Measurements from ENCODE around the gene TAF6.
"Not testable (repeated sequence)": the region's sequence is repeated elsewhere in the genome, so short reads cannot be mapped to it uniquely, and the experiment has no call there.

The TAF6 gene

DNA sequence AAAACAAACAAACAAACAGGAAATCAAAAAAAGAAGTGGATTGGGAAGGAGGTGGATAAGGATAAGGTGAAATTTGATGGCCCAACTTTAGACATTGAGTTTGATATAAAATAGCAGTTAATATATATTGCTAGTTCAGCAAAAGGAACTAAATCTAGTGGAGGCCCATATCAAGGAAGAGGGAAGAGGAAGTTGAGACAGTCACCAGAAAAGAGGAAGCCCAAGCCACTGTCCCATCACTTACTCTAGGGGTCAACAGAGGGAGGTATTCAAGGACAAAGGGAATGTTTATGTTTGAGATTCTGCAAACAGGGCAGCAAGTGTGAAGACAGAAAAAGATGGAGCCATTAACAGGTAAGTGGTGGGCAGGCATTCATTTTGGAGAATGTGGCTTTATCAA is 33.2 kb upstream of the TAF6 start:
- no peak for DNase-seq

DNA sequence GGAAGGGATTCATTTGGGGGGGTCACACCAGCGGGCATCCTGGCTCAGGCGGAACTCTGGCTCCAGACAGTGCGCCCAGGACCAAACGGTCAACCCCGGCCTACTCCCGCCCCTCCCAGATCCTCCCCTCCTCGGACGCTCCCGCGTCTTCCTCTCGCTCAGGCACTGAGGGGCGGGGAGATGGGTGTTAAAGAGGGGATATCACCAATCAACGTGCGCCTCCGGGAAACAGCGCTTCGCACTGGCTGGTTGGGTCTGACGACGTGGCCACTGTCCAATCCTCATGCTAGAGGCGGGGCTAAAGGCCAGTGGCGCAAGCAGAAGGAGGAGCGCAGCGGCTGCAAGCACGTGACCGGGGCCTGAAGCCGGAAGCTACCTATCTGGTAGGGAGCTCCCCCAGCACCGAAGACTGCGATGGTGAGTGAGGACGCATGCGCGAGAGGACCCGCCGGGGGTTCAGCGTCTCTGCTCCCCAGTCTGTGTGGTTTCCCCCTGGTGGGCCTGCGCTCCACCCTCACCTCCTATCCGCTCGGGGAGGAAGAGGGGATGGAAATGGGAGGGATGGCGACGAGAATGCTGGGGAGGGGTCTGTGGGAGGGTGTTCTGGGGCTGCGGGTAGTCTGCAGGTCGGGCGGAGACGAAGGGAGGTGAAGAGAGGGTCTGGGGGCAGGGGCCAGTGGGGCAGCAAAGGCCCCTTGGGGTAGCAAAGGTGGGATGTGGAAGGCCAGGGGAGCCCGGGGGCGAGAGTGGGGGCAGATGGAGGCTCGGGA is 29.6 kb upstream of the TAF6 start, which contains the start of gene LAMTOR4:
Gene LAMTOR4, plus strand, starts transcription at position 360 of the 770 bp plus-strand sequence. Its CDS starts 55 bp downstream, at position 415.
- DNase-seq = peak; percentile 98

DNA sequence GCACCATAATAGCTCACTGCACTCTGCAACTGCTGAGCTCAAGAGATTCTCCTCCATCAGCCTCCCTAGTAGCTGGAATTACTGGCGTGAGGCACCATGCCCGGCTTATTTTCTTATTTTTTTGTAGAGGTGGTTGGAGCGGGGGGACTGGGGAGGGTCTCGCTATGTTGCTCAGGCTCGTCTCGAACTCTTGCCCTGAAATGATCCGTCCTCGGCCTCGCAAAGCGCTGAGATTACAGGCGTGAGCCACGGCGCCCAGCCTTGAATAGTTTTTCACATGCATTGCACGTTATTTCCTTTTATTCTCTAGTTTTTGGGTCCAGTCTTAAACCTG is 29.0 kb upstream of the TAF6 start:
- no peak for DNase-seq

GRCh38 chr7:100147278-100147677 is 28.1 kb upstream of the TAF6 start:
- DNase-seq = no peak

GRCh38 chr7:100146350-100146749 is 27.2 kb upstream of the TAF6 start:
- DNase-seq = not testable (repeated sequence)

- no peak for DNase-seq
Measured at GRCh38 chr7:100142461-100142860, 23.3 kb upstream of the TAF6 start.

- no peak for DNase-seq
Measured at GRCh38 chr7:100141555-100141949, 22.4 kb upstream of the TAF6 start.

DNA sequence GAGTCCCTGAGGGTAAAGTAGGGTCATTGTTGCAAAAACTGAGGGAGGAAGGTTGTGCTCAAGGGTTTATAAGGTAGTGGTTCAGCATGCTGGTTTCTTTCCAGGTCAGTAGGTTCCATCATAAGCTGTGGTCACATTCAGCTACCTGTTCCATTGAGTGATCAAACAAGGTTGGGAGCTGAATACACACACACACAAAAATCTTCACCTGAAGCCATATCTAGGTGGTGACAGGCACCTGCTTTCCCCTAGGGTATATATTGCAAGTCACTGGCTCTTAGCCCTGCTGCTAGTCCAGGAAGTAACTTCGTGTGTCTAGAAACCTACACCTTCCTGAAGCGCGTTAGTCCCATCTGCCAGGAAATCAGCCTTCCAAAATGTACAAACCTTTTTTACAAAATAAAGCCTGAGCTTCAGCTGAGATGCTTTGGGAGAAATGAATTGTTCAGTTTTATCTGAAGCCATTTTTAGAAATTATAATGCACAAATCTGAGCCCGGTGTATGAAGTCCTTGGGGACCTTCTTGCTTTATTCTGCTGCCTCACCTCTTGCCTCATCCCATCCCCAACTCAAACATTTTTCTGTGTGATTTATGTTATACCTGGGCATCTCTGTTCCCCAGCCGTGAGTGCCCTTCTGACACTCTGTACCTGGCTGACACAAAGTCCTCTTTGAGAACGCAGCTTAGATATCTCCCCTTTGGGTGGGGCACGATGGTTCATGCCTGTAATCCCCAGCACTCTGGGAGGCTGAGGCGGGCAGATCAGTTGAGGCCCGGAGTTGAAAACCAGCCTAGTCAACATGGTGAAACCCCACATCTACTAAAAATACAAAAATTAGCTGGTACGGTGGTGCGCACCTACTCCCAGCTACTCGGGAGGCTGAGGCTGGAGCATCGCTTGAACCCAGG is 18.9 kb upstream of the TAF6 start:
- DNase-seq = no peak

GRCh38 chr7:100132697-100133151 is 13.6 kb upstream of the TAF6 start:
- DNase-seq = peak; percentile 69

GRCh38 chr7:100132126-100132525 is 13.0 kb upstream of the TAF6 start:
- DNase-seq = no peak

DNA sequence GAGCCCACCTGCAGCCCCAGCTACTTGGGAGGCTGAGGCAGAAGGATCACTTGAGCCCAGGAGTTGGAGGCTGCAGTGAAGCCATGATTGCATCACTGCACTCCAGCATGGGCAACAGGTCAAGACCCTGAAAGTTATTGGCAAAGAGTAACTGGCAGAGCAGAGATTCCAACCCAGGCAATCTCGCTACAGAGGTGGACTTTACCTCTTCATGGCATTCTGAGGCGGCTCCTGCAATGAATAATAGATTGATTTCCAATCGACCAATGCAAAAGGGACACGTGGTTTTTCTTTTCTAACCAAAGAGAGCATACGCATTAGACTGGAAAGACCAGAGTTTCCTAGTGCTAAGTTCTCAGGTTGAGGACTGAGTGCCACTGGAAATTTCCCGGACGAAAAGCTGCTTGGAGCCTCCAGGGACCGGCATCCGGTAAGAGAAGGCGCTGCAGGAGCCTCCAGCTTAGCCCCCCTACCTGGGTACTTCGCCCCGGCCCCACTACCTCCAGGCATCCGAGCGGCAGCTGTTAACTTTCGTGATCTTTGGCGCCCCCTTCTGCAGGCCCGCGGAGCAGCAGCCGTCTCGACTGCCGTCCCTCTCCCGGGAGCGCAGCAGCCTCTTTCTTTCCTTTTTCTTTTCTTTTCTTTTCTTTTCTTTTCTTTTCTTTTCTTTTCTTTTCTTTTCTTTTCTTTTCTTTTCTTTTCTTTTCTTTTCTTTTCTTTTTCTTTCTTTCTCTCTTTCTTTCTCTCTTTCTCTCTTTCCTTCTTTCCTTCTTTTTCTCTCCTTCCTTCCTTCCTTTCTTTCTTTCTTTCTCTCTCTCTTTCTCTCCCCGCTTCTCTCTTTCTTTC is 11.7 kb upstream of the TAF6 start:
- peak; percentile 85 for DNase-seq

GRCh38 chr7:100130220-100130607 is 11.1 kb upstream of the TAF6 start:
- DNase-seq = not testable (repeated sequence)

GRCh38 chr7:100128637-100128963 is 9.4 kb upstream of the TAF6 start:
- no peak for DNase-seq

- DNase-seq = peak; percentile 26
Measured at GRCh38 chr7:100127866-100128636, 8.9 kb upstream of the TAF6 start.

DNA sequence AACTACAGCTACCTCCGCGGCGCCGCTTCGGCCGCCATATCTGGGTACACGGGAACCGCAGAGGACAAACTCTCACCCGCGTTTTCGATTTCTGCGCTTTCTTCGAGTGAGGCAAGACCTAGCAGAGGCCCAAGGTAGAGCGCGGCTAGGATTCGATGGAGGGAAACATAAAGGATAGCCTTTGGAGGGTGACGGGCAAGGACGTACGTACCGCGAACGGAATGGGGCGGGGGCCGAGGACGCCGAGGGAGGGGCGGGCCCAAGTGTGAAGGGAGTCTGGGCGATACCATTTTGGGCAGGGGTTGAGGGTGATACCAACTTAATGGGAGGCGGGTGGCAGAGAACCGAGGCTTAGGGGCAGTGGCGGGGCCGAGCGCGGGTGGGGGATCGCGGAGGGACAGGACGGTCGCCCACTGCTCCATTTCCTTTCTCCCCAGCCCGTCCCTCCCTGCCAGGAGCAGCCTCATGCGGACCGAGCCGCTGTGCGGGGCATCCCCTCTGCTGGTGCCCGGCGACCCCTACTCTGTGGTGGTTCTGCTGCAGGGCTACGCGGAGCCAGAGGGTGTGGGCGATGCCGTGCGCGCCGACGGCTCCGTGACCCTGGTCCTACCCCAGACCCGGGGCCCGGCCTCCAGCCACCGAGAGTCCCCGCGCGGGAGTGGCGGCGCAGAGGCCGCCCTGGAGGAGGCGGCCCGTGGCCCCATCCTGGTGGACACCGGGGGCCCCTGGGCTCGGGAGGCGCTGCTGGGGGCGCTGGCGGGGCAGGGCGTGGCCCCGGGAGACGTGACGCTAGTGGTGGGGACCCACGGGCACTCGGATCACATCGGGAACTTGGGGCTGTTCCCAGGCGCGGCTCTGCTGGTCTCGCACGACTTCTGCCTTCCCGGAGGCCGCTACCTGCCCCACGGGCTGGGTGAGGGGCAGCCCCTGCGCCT is 8.0 kb upstream of the TAF6 start, which contains the start of gene MBLAC1:
Gene MBLAC1, plus strand, starts transcription at position 37 of the 935 bp plus-strand sequence. Its CDS starts 429 bp downstream, at position 466.
- peak; percentile 89 for DNase-seq

- no peak for DNase-seq
Measured at GRCh38 chr7:100126239-100126930, 7.2 kb upstream of the TAF6 start.

GRCh38 chr7:100124301-100125230 is 5.4 kb upstream of the TAF6 start:
- no peak for DNase-seq

DNA sequence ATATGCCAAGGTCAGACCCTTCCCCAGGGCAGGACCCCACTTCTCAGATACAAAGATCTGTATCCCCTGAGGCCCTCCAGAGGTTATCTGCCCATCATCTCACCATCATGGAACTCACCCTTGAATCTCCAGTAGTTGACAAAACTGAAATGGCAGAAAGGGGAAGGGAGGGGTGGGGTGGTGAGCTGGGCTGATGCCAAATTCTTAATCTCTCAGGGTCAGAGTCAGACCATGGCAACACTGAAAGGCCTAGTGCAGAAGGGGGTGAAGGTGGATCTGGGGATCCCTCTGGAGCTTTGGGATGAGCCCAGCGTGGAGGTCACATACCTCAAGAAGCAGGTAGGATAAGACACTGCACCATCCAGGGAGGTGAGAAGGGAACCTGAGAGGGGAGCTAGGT is 3.4 kb upstream of the TAF6 start:
- DNase-seq = no peak

GRCh38 chr7:100122067-100122466 is 2.9 kb upstream of the TAF6 start:
- DNase-seq = no peak

Measured in activated naive CD4-positive, alpha-beta T cell treated with anti-CD3 and anti-CD28 coated beads, Interleukin-2, amount 50 U/mL, for 16 hours (primary cell).